Iris pigment epithelial cell (primary cell): Measurements from ENCODE around the gene QRFP.
A peak's percentile ranks its signal among the peaks of the same experiment; 100 is the strongest.
"Not testable (repeated sequence)": the region's sequence is repeated elsewhere in the genome, so short reads cannot be mapped to it uniquely, and the experiment has no call there.

ENCODE experiments used
- DNase-seq: peaks from one replicate; pipeline ENCODE4 v3.0.0-alpha.2; 2011; ENCODE audit warnings: low read depth

QRFP gene

DNA sequence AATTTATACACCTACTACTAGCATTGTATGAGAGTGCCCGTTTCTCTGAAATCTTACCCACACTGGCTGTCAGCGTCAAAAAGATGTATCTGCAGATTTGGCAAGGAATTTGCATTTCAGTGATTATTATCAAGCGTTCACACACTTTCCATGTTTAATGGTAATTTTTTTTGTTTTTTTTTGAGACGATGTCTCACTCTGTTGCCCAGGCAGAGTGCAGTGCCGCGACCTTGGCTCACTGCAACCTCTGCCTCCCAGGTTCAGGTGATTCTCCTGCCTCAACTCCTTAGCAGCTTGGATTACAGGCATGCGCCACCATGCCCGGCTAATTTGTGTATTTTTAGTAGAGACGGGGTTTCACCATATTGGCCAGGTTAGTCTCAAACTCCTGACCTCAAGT lies 47.3 kb downstream of the QRFP start:
- no peak for DNase-seq

DNA sequence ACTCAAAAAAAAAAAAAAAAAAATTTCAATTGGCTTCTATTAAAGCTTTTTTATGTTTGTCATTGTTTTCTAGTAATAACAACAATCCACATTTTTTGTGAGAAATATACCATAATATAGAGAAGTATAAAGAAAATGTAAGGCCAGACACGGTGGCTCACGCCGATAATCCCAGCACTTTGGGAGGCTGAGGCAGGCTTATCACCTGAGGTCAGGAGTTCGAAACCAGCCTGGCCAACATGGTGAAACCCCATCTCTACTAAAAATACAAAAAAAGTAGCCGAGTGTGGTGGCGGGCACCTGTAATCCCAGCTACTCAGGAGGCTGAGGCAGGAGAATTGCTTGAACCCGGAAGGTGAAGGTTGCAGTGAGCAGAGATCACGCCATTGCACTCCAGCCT lies 48.1 kb downstream of the QRFP start:
- DNase-seq: not testable (repeated sequence)

DNA sequence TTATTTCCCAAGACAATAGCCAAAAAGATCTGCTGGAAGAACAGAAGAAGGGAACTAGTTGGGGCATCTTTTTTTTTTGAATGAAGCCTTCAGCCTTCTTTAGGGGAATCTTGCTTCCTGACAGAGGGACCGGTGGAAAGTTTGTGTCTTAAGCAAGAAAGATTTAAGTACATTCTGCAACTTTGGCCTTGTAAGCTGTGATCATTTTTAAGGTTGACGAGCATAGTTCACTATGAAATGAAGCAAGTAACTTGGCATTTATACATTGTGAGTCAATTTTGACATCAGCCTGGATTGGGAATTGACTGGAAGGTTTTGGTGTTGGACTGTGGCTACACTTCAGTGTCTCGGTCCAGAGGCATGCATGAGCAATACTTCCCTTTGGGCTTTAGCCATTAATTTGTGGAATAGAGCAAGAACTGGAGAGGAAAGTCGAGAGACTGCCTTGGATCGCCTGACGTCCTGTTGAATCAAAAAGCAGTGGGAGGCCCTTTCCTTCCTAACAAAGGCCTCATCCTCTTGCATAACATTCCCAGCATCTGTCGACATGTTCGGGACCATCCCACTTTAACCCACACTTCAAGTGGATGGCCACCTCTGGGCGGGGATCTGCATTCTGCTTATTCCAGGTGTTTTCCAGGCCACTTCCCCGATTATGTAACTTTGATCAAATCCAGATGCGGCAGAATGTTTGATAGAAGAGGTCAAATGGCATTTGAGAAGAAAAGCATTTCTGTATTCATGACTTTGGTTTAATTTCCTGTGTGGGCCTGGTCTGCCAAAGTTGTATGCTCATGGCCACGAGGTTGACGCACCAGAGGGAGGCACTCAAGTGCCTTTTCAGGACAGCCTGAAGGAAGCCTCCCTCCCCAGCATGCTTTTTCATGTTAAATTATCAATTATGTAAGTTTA lies 49.0 kb downstream of the QRFP start:
- DNase-seq: peak; percentile 98

DNA sequence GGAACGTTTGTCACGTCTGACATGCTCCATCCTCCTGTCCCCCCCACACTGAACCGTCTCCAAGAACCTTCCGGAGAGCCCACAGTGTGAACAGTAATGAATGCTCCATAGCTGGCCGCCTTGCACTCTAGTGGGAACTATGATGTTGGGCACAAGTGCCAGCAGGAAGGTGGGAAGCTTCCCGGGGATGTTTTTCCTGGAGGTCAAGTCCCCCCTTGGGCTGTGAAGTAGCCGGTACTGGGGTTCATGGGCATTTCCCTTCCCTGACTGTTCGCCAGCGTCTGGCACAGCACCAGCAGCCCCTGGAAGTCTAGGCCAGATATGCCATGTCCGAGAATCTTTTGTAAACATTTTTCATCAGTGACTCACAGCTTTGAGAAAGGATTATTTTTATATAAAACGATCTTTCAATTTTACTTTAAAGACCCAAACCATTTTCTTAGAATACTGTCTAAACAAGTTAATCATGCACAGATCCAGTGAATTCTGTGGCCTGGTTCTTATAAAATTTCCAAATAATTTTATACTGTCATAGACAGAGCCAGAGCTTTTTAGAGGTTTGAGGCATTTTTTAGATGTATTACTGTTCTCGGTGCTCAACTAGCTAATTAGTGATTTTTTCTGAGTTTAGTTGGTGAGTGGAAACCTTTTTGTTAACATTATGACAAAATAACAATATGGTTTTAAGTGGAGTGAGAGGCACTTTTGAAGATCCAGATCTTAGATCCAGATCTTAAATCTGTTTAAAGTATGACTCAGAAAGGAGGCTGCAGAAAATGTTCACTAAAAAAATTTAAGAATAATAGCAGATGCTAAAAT lies 49.9 kb downstream of the QRFP start:
- DNase-seq: peak; percentile 80

DNA sequence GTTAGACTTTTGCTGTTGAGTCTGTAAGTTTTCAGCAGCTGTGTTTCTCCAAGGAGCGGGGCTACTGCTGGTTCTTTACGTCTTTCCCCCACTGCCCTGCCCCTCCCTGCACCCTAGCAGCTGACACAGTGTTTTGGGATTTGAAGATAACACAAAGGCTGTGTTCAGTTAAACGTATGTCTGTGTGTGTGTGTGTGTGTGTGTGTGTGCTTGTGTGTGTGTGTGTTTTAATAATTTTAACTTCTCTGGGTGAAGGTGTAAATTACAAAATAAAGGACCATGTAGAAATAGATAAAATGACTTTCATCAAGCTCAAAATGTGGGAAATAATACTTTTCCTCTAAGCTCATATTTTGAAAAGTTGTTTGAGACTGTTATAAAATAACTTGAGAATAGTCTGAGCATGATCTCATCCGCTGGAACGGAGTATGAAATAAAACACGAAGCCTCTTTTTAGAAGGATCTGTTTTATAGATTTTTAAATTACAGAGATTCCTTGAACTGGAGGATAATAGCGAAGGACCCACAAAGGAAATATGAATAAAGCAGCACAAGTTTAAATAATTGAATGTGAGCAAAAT lies 50.6 kb downstream of the QRFP start:
- peak; percentile 90 for DNase-seq

DNA sequence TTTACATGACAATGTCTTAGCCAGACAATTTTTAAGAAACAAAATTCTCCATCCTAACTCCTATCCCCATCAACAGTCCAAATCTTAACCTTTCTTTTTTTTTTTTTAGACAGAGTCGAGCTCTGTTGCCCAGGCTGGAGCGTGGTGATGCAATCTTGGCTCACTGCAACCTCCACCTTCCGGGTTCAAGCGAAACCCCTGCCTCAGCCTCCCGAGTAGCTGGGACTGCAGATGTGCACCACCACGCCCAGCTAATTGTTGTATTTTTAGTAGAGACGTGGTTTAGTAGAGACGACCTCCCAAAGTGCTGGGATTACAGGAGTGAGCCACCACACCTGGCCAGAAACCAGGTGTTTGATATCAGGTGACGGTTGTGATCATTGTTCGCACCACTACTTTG lies 51.4 kb downstream of the QRFP start:
- DNase-seq: no peak

DNA sequence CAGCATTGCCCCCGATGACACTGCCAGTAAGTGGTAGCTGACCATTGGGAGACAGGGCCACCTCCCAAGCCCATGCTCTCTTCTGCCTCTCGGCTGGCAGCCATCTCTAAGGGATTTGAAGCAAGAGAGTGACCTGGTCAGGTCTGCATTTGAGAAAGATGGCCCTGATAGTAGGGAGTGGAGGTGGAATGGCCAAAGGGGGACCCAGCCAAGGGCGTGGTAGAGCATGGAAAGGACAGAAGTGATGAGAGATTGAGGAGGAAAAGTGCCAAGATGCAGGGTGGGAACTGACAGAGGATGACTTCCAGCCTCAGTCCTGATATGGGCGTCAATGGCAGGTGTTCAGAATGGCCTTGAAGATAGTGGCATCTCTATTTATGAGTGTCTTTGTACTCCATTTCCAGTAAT lies 52.6 kb downstream of the QRFP start:
- DNase-seq: no peak

DNA sequence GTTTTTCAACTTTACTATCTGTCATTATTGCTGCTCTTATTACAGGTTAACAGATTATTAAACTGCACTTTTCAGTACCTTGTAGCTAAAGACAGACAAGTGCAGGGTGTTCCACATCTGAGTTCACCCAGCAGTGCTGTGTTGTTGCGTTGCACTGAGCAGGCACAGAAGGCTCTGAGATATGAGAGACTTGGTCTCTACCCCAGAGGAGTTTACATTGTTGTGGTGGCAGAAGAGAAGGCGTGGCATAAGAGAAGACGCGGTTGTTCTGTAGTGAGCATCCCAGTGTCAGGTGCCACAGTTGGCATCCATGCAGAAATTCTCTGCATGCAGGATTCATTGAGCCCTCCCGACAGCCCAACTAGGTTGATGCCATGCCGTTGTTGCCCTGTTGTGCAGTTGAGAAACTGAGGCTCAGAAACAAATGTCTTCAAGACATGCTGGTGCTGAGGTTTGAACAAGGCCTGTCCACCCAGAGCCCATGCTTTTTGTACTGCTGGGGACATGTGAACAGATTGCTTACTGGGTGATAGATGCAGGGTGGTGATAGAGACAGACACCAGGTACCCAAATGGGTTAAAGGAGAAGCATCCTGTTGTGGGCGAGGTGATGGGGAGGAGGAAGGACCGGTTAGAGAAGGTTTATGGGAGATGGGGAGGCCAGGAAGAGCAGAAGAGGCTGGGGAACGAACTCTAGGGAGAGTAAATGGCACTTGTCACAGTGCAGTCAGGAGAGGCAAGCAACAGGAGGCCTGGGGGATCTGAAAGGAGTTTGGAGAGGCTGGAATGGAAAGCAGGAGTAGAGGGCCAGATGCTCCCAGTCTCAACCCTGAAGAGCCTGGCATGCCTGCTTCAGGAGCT lies 53.3 kb downstream of the QRFP start:
- no peak for DNase-seq
